ENCODE results near the gene NHEJ1.

DNA sequence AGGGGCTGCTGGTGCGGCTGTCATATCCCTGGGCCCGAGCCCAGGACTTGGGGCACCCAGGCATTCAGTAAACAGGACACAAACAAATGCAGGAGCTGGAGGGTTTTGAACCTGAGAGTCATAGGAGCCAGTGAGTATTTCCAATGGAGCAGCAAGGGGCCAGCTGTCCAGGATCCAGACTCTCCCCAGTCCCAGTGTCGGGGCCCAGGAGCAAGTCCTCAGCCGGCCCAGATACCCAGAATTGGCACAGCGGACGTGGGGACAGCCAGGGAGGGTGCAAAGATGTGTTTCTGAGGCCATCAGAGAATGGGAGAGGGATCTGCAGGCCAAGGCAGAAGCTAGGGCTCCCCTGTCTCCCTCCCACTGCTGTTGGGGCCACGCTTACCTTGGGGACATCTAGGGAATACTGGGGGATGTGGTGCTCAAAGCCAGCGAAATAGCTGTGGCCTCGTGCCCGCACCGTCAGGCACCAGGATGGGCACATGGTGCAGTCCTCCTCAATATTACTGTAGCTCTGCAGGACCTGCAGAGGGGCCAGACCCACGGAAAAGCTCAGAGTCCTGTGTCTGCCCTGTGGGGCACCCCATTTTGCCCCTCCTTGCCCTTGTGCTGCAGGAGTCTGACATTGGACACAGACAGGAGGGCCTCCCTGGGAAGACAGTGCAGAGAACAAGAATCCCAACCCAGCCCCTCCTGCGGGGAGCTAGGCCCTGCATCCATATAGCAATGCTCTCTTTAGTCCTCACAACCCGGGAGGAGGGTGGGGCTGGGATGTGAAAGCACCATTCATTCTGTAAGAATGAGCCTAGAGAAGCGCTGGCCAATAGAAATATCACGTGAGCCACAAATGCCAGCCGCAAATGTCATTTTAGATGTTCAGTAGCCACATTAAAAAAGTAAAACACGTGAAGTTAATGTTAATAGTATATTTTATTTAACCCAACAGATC is 134.7 kb downstream of the NHEJ1 start:
- no peak for TF ChIP-seq MAX (IDR thresholded peaks at IDR 0.05)
- TF ChIP-seq REST (IDR thresholded peaks at IDR 0.05) = no peak
- TF ChIP-seq, protein P1, sequence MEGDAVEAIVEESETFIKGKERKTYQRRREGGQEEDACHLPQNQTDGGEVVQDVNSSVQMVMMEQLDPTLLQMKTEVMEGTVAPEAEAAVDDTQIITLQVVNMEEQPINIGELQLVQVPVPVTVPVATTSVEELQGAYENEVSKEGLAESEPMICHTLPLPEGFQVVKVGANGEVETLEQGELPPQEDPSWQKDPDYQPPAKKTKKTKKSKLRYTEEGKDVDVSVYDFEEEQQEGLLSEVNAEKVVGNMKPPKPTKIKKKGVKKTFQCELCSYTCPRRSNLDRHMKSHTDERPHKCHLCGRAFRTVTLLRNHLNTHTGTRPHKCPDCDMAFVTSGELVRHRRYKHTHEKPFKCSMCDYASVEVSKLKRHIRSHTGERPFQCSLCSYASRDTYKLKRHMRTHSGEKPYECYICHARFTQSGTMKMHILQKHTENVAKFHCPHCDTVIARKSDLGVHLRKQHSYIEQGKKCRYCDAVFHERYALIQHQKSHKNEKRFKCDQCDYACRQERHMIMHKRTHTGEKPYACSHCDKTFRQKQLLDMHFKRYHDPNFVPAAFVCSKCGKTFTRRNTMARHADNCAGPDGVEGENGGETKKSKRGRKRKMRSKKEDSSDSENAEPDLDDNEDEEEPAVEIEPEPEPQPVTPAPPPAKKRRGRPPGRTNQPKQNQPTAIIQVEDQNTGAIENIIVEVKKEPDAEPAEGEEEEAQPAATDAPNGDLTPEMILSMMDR (IDR thresholded peaks at IDR 0.05; ENCODE audit: low read depth, low read length, missing input control) = no peak
- no peak for TF ChIP-seq TAF1 (conservative IDR thresholded peaks at IDR 0.05)
- no peak for TF ChIP-seq EGR1 (IDR thresholded peaks at IDR 0.05; ENCODE audit: low read depth in 2 of 2)
- no peak for TF ChIP-seq RXRA (IDR thresholded peaks at IDR 0.05)
- TF ChIP-seq GABPA (IDR thresholded peaks at IDR 0.05 in 1 of 2, conservative IDR thresholded peaks at IDR 0.05 in 1 of 2) = no peak
- TF ChIP-seq YY1 (IDR thresholded peaks at IDR 0.05) = no peak
- TF ChIP-seq RAD21 (IDR thresholded peaks at IDR 0.05) = no peak
